Hepatic stellate cell (primary cell): Measurements from ENCODE around the gene C2CD2.

Source experiments
- DNase-seq: peaks from one replicate; pipeline ENCODE4 v3.0.0; 2011; ENCODE audit warnings: low spot score

Gene C2CD2

DNA sequence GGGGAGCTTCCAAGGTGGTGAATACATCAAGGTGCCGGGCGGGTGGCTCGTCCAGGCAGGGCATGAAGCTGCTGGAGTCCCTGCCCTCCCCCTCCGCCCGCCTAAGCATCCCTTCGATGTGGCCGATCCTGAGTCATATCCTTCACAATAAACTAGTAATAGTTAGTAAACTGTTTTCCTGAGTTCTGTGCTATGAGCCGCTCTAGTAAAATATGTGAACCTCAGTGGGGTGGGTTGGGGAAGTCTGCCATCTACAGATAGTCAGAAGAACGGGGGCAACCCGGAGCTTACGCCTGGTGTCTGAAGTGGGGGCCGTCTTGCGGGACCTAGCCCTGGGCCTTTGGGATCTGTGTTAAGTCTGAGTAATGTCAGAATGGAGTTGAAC is 21.6 kb downstream of the C2CD2 start:
- peak; percentile 85 for DNase-seq

DNA sequence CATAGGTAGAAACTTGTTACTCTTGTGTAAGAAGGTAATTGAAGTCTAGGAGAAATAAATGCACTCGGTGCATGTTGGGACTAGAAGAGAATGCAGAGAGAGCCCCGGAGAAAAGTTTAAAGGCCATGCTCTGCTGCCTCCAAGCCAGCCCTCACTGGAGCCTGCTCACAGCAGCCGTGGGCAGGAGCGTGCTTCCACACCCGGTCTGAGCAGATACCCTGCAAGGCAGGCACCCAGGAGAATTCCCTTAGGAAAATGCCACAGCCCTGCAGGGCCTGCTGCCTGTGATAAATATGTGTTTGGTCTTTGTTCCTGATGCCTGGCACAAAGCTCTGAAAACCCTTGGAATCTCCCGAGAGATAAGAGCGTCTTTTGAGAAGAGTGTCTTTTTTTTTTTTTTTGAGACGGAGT is 22.8 kb downstream of the C2CD2 start:
- no peak for DNase-seq

DNA sequence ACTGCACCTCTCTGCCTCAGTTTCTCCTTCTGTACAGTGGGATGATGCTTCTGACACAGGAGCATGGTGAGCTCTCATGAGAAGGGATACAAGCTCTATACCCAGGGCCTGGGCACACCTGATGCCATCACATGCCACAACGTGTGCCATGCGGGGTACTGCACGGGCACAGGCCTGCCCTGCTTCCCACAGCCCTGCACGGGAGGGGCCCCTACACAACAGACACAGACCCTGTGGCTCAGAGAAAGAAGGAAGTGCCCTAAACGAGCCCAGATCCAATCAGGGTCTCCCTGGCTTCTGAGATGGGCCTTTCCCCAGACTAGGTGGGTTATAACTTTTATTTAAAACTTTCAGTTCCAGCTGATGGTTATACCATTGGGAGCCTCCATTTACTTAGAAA is 24.6 kb downstream of the C2CD2 start:
- DNase-seq: no peak

DNA sequence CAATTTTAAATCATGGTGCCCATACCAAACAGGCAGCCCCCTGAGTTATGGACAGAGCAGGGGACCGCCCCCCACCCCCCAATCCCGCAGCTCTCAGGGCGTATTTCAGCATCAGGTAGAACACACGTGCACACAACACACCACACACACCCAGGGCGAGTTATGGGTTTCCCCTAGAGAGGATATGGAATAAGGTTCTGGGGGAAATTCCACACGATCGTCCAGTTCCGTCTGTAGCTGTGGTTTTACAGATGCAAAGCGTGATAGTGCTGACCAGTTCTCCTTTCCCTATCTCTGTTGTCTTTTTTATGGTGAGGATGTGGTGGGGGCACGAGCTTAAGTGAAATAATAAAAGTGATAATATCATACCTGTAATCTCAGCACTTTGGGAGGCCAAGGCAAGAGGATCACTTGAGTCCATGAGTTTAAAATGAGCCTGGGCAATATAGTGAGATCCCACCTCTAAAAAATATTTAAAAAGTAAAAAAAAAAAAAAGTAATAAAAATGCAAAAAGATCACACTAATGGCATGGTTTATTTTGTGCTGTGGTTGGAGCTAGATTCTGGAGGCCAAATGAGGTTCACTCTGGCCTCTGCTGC is 25.1 kb downstream of the C2CD2 start:
- no peak for DNase-seq

DNA sequence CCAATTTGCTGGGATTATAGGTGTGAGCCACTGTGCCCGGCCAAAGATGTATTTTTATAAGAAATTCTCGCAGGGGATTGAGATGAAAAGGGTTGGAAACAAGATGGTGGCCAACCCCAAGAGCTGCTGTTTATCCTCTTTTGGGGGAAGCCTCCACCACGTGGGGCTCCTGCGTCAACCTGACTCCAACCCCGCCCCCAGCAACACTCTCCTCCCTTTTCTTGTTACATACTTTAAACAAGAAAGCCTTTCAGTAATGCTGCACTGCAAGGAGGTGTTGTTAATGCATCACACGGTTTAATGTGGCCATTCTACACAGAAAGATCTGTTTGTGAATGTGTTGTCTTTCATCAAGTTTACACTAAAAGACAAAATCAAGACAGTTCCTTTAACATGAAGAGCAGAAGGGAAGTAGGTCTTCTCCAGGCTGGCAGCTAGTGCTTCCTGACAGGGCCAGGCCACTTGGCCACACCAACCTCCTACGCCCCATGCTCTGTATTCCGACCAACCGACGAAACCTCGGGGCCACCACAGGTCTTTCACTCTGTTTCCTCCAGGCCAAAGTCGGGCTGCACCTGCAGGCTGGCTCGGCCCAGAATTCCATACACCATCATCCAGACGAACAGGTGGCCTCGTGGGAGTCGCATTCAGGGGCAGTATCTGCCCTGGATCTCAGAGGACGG is 25.9 kb downstream of the C2CD2 start:
- DNase-seq: no peak

DNA sequence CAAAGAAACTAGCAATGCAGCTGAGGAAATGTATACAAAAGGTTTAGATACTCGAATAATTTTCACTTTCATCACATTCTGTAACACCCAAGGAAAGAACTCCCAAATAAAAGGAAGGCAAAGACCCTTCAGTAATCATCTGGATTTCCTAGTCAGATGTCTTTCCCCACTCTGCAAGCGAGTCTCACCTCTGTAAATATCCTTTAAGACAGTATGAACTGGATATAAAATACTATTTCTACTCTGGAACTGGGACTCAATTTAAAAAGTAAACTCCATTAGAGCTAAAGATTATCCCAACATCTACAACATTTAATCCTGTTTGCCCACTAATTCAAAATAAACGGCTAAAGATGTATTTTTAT is 27.0 kb downstream of the C2CD2 start:
- no peak for DNase-seq

DNA sequence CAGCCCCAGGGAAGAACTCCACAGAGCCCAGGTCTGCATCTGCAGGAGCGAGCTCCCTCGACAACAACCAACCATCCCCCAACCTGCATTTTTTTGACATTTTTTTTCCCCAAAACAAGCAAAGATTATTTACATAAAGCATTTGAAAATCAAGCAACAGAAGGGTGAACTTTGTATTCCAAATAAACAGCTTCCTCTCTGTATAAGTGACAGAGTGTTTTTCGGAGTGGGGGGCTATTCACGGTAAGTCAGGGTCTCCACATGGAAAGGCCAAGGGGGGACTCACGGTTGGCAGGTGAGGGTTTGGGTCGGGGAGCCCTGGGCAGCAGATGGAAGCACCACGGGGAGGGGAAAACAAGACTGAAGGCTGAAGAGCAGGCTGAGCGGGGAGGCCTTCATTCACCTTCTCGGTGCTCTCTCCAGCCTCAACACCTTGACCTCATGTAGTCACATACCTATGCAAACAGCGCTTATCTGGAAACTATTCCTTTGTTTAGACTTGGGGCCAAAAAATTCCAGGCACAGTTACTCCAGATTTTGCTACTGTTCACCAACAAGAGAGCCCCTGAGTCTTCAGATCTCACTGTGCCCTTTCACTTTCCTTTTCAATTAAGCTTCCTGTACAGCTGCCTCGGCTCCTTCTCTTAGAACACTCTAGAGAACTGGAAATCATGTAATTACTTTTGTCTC is 27.6 kb downstream of the C2CD2 start:
- DNase-seq: peak; percentile 71

DNA sequence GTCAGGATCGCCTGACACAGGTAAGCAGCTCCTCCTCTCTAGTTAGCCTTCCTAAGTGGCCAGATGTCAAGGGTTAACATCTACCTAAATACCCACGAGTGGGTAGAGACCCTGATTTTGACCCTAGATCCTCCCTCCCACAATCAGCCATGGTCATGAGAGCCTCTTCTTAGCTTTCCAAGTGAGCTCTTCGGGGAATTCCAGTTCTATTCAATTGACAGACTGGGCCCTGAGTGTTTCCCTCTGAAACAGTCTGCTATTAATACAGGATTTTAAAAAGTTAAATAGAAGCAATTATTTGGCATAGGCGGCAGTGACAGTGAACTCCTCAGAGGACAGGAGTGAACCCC is 28.1 kb downstream of the C2CD2 start:
- no peak for DNase-seq

DNA sequence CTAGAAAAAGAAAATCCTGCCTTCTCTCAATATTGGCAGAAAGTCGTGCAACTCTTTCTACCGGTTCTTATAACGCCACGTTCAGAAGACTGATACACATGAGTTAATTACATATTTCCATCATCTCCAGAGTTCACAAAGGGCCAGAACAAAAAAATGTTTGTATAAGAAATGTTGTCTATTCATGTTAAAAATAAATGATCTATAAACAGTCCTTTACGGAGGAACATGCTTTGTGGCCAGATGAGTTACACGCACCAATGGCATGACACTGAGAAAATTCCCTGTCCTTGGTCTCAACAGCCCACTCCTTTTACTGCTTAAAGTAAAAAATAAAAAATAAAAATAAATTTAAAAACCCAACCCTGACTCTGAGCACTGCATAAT is 29.5 kb downstream of the C2CD2 start:
- peak; percentile 78 for DNase-seq

DNA sequence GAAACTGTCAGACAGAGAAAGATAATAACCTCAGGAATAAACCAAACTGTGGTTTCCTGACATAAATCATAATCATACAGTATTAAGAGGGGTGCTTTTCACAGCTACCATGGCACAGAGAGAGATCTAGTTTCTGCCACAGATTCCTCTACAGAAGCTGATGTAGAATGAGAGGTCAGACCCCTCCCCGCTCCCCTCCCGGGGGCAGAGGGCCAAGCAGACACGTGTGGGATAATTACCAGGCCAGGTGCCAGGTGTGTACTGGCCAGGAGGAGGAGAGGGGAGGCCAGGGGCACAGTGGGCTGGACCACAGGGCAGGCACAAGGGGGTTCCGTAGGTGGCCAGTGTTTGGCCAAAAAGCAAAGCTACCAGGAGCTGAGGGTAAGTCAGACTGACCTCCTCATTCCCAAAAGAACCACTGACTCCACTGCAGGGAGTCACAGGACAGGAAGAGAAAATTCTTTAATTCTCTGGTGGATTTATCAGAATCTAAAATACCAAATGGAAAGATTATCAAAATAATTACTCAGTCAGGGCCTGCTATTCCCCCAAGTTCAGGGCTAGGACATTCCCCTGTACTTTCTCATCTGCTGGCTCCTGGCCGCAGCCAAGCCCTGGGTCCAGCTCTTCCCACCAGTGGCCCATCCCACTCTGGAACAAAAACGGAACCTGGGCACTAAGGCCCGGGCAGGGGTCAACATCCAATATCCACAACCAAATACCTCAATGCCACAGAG is 30.0 kb downstream of the C2CD2 start:
- DNase-seq: peak; percentile 91

DNA sequence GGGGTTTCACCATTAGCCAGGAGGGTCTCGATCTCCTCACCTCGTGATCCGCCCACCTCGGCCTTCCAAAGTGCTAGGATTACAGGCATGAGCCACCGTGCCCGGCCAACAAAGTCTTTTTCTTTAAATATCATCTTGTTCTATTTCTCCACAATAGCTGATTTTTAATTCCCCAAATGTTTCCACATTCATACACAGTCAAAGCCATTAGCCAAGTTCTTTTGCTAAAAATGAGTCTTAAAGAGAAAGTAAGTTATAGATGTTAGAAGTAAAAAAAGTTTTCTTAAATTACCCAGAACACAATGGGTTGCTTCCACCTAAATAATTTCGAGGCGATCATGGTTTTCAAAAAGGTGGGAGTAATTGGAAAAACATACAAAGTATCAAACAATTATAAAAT is 30.6 kb downstream of the C2CD2 start:
- DNase-seq: no peak

DNA sequence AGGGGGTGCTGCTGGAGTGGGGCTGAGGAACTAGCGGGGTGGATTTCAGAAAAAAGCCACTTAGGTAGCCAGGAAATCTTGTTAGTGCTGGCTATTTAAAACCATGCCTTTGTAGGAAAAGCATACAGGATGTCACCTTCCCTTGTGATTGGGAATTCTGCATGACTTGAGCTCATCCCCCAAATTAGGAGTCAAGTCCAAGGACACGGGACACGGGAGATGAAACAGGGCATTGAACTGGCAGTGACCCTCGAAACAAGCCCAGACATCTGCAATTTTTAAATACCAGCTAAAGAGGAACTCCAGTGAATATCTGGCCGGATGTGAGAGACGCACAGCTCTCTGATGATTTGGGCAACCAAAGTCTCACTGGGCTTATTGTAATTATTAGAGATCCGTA is 32.8 kb downstream of the C2CD2 start:
- no peak for DNase-seq

DNA sequence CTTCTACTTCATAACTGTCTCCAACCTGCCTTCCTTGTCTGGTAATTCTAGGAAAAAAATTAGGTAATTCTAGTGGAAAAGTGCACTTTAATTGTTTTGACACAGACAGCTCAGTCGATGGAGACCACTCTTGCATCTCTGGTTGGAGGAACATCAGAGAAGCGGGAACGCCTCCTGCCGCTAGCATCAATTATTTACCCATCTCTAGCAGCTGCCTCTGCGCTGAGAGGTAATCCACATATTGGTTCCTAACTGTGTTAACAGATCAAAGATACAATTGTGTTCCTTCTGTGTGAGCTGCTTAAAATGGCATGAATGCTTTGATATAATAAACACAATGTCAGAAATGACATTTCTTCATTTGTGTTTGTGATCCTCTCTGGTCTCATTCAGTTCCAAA is 33.3 kb downstream of the C2CD2 start:
- no peak for DNase-seq

DNA sequence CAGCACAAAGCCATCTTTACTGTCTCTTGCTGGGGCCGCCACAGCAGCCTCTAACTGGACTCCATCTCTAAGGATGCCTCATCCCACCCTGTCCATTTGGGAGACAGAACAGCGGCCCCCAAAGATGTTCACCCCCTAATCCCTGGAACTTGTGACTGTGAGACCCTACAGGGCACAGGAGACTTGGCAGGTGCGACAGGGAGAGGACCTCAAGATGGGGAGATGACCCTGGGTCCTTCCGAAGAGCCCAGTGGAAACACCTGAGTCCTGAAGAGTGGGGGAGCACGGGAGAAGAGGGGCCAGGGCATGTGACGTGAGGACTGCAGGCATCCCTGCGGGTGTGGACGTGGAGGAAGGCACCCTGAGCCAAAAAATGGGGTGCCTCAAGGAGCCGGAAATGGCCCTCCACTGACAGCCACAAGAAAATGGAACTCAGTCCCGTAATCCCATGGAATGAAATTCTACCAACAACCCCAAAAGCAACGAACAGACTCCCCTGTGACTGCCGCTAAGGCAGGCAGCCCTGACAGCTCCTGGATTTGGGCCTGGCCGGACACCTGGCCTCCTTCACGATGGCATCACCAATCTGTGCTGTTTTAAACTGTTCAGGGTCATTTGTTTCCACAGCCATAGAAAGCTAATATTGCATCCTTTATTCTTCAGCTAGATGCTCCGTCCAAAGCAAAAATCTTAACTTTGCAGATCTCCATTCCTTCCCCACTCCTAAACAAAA is 34.0 kb downstream of the C2CD2 start:
- DNase-seq: no peak

DNA sequence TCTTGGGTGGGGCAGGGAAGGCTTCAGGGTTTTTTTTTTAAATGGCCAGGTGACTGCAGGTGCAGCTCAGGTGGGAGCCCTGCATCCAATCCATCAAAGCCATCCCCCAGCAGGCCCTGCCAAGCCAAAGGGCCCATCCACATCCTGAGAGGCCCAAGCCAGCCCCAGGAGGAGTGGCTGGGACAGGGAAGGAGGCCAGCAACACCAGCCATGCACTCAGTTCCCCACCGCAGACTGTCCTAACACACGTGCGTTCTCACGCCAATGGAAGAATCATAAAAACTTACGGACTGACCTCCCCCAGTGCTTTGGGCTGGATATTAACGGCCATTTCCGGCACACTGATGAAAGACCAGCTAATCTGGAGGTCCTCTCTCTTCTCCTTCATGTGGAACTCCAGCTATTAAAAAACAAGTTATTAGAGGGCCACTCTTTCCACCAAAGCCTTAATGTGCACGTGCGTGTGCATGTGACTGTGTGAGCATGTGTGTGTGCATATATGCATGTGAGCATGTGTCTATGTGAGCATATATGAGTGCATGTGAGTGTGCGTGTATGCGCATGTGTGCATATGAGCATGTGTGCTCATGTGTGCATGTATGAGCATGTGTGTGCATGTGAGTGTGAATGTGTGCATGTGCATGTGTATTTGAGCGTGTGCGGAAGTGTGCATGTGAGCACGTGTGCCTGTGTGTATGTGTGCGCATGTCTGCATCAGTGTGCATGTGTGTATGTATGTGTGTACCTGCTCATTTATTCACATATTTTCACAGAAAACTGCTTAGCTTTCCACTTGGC is 35.1 kb downstream of the C2CD2 start:
- no peak for DNase-seq

DNA sequence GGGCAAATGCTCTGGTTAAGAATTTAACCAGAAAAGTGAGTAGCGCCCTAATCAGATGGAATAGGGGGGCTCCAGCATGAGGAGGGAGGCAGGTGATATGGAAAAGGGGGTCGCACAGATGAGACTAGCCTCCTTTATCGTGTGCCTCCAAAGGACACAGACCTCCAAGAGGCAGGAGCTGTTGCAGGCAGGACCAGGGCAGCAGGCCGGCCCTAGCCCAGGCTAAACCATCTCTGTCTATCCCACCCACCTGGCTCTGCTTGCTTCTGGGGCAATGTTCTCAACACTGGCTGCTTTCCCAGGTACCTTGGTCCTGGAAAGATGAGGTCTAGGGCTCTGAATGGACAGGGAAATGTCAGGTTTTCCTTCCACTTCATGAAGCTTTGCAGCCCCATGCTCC is 36.3 kb downstream of the C2CD2 start:
- no peak for DNase-seq

DNA sequence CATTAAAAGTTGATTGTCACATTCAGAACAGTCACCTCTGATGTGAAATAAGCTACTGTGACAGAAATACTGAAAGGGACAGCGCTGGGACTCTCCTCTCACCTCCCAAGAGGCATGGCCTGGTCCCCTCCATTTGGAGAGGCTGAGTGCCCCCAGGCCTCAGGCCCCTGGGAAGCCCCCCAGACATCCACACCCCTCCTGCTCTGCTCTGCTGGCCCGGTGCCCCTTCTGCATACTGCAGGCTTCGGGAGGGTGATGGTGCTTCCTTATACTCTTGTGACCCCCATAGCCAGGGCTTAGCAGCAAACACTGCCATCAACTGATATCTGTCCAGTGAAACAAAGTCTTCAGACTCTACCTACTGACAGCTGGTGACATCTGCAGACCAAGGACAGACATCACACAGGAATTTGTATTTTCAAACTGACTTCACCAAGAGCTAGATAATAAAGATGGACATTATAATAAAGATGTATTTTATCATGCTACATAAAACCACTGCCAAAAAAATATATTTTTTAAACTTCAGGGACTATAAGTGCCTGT is 36.9 kb downstream of the C2CD2 start:
- no peak for DNase-seq

DNA sequence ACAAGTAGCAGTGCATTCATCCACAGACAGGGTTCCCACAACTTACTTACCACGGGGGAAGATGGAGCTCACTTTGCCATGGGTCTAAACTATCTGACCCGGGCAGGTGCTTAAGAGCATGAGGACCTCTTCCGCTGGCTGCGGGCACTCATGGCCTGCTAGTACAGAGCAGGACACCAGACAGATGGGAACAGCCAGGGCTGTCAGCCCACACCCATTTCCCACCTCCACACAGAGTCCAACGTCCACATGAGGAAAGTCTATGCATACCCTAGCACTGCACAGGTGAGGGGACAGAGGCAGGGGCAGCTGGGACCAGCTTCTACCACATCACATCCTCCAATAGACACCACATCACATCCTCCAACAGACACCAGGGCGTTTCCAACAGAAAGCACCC is 38.9 kb downstream of the C2CD2 start:
- DNase-seq: no peak

DNA sequence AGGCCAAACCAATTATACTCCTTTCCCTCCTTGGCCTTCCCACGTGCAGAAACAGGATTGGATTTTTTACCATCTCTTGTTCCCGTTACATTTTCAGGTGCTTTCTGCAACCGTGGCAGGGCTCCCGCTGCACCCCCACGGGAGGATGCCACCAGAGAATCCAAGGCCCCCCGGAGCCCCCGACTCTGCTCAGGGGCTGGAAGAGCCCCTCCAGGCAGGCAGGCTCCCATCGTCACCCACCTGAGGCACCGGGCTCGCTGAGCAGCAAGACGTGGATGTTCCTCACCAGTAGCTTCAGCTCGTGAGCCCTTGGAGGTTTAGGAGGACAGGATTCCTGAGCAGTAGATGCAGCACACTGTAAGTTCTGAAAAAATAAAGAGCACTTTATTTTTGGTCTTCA is 39.5 kb downstream of the C2CD2 start:
- no peak for DNase-seq

DNA sequence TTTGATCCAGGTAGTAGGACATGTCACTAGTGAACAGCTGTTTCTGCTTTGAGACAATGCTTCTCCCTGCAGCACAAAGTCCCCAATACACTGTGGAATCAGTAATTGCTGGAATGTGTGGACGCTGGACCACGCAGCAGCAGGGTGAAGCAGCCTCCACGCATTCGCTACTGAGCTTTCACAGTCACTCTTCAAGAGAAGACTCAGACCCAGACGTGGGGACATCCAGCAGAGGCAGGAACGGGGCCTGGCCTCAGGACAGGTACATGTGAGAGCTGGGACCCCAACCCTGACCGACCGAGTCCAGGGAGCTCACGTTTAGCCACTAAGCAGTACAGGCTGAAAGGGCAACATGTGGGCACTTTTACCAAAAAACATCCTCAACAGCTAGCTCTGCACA is 40.6 kb downstream of the C2CD2 start:
- no peak for DNase-seq

DNA sequence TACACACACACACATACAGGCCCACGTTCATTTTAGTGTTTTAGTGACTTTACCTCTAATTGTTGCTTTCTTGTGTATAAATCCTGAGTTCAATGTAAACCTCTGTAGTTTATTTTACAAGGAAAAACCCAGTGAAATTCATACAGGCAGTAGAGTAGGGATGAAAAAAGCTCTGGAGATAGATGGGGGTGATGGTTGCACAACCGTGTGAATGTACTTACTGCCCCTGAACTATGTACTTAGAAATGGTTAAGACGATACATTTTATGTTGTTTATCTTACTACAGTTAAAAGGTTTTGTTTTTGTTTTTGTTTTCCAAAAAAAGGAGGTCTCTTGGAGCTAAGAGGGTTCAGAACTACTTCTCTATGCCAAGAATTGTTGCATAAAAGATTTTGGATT is 45.0 kb downstream of the C2CD2 start:
- DNase-seq: no peak
